GM18505 (cell line): Measurements from ENCODE around the gene KRT86.
"Not testable (repeated sequence)": the region's sequence is repeated elsewhere in the genome, so short reads cannot be mapped to it uniquely, and the experiment has no call there.

Experiments used
- ATAC-seq: cut with Tn5 transposase; IDR thresholded peaks from one replicate; pipeline ENCODE4 v1.9.1; 2021; ENCODE audit not compliant: unreplicated experiment
- POLR2A ChIP-seq: IDR thresholded peaks from 4 replicates; pipeline ENCODE4 v1.6.1; 2011; ENCODE audit warnings: borderline replicate concordance; ENCODE audit not compliant: insufficient read depth, insufficient read length; ENCODE audit errors: extremely low read depth

Gene KRT86

DNA sequence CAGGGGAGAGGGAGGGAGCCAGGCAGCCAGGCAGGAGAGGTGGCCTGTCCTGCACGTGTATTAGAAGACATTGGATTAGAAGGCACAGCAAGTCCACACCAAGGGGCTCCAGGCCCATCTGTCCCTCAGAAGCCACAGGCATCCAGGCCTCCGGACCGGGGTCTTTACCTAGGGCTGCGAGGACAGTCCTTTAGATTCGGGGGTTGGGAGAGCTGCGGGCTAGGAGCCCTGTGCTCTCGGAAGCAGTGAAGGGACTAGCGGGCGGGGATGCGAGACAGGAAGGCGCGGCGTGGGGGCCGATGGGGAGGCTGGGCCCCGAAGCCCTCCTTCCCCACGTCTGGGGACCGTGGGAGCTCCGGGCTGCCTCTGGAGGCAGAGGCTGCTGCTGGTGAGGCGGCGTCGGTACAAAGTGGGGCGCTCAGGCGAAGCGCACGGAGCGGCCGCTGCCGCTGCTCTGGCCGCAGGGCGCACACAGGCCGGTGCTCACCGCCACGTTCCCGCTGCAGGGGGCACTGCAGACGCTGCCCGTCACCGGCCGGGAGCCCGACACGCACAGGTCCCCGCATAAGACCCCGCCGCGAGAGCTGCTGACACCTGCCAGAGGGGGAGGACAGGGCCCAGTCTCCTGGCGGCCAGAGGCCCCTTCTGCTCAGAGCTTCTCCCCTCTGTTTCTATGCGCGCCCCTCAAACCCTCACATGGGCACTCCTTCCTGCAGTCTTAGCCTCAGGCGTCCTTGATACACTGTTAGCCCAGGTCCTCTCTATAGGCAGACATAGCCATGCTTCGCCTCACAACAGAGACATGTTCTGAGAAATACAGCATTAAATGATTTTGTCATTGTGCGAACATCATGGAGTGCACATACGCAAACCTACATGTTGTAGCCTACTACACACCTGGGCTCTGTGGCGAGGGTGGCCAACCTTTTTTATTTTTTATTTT, 24.1 kb upstream of the KRT86 start:
- TF ChIP-seq POLR2A, result no peak

DNA sequence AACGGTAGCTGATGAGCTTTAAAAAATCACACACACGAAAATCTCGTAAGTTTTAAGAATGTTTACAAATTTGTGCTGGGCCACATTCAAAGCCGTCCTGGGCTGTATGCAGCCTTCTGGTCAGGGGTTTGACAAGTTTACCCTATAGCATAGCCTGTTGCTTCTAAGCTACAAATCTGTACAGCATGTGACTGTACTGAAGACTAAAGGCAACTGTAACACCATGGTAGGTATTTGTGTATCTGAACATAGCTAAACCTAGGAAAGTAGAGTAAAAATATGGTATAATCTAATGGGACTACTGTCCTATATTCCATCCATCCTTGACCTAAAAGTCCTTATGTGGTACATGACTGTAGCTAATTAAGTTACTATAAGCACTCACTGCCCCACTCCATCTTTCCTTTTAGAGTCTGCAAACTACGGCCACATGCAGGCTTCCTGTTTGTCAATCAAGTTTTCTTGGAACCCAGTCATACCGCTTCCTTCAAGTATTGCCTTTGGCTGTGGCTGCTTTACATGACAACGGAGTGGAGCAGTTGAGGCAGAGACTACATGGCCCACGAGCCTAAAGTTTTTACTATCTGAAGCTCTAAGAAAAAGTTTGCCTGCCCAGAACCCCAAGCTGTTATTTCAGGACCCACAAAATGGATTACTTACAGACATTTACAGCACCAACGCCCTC, 22.9 kb upstream of the KRT86 start:
- no peak for ATAC-seq
- TF ChIP-seq POLR2A, result no peak

More for the DNA sequence above, 24.1 kb upstream of the KRT86 start:
- ATAC-seq, result no peak

DNA sequence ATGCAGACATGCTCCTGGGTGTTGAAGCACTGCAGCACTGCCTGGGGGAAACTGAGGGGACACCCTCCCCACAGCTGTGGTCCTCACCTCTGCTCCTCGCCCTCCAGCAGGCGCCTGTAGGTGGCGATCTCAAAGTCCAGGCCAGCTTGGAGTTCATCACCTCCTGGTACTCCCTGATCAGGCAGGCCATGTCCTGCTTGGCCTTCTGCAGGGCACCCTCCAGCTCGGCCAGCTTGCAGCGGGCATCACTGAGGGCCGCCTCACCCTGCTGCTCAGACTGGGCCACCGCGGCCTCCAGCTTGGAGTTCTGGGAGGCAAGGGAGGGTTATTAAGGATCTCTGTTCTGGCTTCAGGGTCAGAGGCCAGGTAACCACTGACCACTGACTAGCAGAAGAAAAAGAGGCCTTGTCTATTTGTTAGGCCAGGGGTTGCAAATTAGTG, 22.2 kb upstream of the KRT86 start:
- ATAC-seq, result not testable (repeated sequence)

DNA sequence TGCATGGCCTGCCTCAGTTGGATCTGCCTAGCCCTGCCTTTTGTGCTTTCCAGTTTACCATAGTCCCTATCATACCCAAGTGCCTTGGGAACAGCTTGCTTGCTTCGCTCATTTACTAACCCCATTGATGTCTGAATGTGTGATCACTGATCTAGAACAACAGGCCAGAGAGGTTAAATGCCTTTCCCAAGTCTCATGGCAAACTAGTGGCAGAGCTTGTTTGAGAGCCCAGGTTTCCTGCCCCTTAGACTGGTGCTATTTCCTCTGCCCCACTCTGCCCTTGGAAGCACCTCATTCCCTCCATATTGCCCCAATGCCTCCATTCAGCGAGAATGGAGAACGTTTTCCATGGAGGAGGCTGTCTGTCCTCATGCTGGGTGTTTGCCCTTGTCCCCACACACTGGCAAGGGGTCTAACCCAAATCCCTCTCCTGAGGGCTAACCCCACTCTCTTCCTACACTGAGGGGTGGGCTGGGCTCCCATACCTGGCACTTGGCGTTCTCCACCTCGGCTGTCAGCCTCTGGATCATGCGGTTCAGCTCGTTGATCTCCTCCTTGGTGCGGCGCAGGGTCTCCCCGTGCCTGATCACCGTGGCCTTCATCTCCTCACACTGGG, 21.6 kb upstream of the KRT86 start:
- TF ChIP-seq POLR2A, result no peak
- no peak for ATAC-seq

DNA sequence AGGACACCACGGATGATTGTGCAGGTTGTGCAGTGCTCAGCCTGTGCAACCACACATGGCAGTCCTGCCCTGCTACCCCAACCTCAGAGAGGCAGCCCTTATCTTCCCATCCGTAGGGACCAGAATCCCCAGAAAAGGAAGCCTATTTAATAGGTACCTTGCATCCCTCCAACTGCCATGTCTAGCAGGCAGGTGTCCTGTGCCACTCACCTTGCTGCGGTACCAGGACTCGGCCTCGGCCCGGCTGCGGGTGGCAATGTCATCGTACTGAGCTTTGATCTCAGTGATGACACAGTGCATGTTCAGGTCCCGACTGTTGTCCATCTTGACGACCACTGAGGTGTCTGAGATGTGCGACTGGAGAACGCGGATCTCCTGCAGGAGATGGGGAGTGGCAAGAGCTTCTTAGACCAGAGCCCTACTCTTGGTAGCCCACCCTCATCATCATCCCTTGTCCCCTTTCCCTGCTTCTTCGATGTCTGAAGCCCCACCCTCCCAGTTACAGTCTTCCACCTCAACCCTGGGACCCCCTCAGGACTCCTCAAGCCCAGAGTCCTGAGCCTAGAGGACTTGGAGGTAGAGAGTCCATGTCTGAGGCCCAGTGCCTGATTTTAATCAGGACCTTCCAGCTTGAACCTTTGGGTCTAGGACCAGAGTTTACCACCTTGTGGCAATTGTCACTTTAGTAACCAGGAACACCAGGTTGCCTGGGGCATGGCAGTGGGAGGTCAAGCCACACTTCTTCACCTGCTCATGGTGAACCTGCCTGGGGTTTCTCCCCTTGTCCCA, 20.9 kb upstream of the KRT86 start:
- TF ChIP-seq POLR2A, result no peak
- ATAC-seq, result no peak

DNA sequence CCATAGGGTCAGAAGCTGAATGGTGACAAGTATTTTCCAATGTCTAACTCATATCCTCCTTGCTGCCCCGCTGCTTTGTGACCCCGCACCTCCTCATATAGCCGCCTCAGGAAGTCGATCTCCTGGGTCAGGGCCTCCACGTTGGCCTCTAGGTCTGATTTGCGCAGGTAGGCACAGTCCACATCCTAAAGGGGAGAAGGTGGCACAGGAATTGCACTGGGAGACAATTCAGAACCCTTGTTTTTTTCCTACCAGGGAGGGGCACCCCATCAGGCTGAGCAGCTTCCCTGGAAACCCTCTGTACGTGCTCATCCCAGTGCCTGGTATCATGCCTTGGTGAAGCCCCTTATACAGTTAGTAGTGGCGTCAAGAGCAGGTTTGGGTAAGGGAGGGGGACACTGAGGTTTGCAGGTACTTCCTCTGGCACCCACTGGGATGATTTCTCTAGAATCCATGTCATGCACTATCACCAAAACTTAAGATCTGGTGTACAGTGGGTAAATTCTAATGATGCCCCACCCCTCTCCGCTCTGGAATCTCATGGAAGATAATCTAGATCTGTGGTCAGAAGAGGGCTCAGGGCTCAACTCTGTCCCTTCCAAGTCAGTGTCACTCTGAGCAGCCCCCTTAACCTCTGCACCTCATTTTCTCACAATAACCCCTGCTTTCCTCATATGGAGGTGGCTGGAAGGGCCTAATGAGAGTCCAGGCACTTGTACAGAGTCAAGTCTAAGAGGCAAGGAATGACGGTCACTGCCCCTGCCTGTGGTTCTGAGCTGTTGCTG, 20.1 kb upstream of the KRT86 start:
- no peak for ATAC-seq
- no peak for TF ChIP-seq POLR2A

DNA sequence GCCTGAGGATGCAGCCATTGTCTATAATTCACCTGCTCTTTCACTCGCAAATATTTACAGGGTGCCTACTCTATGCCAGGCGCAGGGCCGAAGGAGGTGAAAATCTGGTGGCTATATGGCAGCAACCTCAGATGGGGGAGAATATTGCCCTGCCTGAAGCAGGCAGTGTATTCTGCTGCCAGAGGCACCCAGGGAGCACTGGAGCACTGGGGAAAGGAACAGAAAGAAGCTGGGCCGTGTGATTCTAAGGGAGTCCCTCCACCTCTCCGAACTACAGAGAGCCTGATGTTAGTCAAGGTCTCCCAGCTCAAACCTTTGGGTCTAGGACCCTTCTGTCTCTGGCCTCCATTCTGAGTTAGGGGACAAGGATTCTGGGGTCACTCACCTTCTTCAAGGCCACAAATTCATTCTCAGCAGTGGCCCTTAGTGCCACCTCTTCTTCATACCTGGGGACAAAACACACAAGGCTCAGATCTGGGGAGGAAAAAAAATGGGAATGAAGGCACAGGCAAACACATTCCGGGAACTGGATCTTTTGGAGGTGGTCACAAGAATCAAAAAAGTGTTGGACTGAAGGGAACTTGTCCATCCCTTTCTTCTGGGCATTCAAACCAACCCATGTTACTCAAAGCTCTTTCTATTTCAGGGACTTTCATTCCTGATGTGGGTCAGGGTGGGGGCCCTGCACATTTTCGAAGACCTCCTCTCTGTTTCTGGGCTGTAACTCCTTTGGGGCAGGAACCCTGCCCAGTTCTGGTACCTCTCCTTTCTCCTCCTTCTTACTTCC, 19.3 kb upstream of the KRT86 start:
- TF ChIP-seq POLR2A, result no peak
- ATAC-seq, result no peak

DNA sequence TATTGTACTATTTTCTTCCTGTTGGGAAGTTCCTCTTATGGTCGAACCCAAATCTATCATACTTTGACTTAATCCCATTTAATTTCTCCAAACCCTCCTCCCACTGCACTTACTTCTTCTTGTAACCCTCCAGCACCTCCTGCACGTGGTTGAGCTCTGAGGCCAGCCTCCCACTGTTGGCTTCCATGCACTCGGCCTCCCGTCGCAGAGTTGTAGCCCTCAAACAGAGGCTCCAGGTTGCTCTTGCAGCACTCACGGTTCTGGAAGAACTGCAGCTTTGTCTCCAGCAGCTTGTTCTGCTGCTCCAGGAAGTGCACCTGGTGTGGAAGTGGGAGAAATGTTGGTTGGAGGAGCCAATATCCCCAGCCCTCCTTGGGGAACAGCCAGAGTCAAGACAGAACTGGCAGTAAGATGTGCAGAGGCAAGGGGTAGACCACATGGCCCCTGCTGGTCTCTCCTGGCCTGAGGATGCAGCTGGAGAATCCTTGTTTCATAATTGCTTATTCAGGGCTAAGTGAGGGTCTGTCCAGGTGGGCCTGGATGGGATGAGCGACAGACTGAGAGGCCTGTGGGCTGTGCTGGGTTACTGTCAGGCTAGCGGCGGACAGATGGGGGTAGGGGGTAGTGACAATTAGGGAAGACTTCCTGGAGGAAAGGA, 18.4 kb upstream of the KRT86 start:
- ATAC-seq, result no peak
- no peak for TF ChIP-seq POLR2A

DNA sequence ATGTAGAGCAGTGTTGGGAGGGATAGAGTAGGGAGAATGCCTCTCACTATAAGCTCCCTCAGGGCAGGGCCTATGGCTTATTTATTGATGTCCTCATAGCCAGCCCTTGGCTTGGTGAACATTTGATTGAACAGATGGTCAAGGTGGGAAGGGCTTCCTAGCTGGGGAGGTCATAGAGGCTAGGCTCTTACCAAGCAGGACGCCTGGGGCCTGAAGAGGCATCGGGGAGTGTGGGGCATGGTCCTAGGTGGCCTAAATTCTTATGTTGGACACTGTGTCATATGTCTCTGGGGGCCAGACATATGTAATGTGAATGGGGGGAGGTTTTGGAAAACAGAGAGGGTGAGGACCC, 17.9 kb upstream of the KRT86 start:
- no peak for ATAC-seq
- TF ChIP-seq POLR2A, result no peak

DNA sequence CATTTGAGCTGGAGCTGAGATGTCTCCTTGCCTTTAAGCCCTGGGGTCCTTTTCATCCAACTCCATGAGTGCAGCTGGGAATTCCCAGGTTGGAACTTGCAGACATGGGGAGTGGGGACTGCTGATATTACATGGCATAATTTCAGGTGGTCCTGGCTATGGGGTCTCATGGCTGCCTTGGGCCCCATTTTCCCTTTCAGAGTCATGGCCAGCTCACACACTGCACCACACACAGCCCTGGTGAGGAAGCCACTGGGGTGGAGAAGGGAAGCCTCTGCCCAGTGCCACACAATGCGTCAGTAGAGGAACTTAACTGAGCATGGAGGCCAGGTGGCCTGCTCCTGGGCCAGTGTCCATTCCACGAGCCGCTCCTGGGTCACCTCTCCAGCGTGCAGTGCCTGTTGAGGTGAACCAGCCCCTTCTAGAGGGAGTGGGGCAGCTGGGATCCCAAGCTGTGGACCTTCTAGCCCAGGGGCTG, 17.3 kb upstream of the KRT86 start:
- no peak for TF ChIP-seq POLR2A
- no peak for ATAC-seq

DNA sequence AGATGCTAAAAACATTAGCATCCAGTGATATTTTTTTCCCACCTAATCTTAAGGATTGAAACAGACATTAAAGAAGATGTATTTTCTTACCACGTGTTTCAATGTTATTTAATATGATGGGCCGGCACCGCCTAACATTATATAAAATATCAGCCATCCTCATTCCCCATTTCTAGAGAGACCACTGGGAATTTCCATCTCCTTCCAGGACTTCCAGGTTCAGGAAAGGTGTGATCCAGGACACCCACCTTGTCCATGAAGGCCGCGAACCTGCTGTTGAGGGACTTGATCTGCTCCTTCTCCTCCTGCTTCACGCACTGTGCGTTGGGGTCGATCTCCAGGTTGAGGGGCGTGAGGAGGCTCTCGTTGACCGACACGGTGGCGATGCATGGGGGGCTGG, 16.5 kb upstream of the KRT86 start:
- ATAC-seq, result not testable (repeated sequence)
